LNCaP clone FGC (cell line): ENCODE measurements around the gene MAP3K9.

Source experiments
- DNase-seq: peaks from one replicate; pipeline ENCODE4 v3.0.0-alpha.2; 2011; ENCODE audit warnings: low read depth
- H3K4me3 ChIP-seq: 2 replicates; pipeline ENCODE4 v1.5.1; 2011; ENCODE audit warnings: mild to moderate bottlenecking, low read depth, low read length, control low read depth
- TF ChIP-seq, protein P1 (sequence below): IDR thresholded peaks from 2 replicates; pipeline ENCODE4 v1.5.1; 2012; ENCODE audit warnings: mild to moderate bottlenecking; ENCODE audit not compliant: control insufficient read depth, insufficient read depth; ENCODE audit errors: extremely low read depth

MAP3K9 gene

GRCh38 chr14:70789361-70789760, 20.0 kb downstream of the MAP3K9 start:
- TF ChIP-seq, protein P1, sequence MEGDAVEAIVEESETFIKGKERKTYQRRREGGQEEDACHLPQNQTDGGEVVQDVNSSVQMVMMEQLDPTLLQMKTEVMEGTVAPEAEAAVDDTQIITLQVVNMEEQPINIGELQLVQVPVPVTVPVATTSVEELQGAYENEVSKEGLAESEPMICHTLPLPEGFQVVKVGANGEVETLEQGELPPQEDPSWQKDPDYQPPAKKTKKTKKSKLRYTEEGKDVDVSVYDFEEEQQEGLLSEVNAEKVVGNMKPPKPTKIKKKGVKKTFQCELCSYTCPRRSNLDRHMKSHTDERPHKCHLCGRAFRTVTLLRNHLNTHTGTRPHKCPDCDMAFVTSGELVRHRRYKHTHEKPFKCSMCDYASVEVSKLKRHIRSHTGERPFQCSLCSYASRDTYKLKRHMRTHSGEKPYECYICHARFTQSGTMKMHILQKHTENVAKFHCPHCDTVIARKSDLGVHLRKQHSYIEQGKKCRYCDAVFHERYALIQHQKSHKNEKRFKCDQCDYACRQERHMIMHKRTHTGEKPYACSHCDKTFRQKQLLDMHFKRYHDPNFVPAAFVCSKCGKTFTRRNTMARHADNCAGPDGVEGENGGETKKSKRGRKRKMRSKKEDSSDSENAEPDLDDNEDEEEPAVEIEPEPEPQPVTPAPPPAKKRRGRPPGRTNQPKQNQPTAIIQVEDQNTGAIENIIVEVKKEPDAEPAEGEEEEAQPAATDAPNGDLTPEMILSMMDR, result no peak
- H3K4me3 ChIP-seq, result no peak overlapping the region
- DNase-seq, result no peak

GRCh38 chr14:70788898-70789297, 20.4 kb downstream of the MAP3K9 start:
- no peak overlapping the region for H3K4me3 ChIP-seq
- DNase-seq, result no peak
- TF ChIP-seq, protein P1, result no peak

DNA sequence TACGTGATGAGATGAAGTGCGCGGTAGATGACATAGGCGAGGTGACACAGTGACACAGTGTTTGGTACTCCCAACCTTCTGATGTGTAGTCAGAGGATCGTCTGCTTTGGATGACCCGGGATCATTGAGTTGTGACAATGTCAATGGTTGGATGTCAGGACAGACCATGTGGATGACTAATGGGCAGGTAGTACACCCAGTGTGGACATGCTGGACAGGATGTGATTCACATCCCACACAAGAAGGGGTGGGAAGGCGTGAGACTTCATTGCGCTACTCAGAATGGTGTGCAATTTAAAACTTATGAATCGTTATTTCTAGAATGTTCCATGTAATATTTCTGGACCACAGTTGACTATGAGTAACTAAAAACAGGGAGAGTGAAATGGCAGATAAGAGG, 23.8 kb downstream of the MAP3K9 start:
- DNase-seq, result no peak
- TF ChIP-seq, protein P1, result no peak
- H3K4me3 ChIP-seq, result no peak overlapping the region

DNA sequence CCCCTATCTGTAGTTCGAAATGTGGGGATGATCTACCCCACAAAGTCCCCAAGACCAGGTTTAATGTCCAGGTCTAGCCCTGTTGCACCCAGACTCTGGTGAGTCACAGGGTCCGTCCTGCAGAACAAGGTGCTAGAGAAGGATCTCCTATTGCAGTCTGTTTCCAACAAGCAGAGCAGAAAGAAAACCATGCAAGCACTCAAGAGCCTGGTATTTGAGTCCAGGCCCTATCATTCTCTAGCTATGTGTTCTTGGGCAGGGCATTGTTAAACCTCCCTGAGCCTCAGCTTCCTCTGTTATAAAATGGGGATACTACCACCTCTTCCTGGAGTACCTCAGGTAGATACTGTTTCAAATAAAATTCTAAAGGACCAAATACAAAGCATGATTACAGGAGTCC, 24.4 kb downstream of the MAP3K9 start:
- no peak for DNase-seq
- TF ChIP-seq, protein P1, result no peak
- H3K4me3 ChIP-seq, result no peak overlapping the region

DNA sequence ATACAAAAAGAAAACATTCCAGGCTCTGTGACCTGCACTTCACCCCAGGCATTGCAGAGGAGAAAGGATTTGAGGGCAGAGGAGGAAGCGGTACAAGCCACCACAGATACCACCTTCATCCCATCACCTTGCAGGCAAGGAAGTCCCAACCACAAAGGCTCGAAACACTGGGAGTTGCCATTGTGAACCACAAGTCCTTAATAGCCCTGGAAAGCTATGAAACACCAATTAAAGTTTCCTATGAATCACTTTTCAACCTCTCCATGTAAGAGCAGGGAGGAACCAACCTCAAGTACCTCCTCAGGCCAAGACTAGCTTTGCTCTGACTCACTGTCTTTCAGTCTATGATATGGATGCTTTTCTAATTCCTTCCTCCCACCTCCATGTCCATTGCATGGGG, 27.0 kb downstream of the MAP3K9 start:
- TF ChIP-seq, protein P1, result no peak
- DNase-seq, result no peak
- no peak overlapping the region for H3K4me3 ChIP-seq

GRCh38 chr14:70780396-70781075, 28.8 kb downstream of the MAP3K9 start:
- H3K4me3 ChIP-seq, result no peak overlapping the region
- no peak for DNase-seq
- TF ChIP-seq, protein P1, result no peak

DNA sequence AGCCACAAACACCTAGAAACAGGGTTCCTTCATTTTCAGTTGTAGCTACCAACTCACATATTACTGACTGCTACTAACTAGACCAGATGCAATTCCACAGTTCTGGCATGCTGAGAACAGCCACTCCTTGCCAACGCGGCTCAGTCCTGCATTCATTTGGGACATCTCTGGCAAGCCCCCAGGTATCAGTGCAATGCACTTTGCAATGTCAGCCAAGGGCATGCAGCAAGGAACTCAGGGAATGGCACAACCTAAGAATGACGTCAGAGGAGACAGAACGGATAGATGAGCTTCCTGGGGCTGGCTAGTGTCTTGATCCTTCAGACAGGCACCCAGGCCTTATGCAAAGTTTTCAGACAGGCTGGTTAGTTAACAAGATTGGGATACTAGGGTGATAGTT, 29.6 kb downstream of the MAP3K9 start:
- TF ChIP-seq, protein P1, result no peak
- no peak for DNase-seq
- H3K4me3 ChIP-seq, result no peak overlapping the region
